K562 (cell line): ENCODE measurements around the gene PELI2. TPM values are rescaled to one million over a fixed set of nuclear protein-coding genes. Genes with fewer than 3 reads are reported as not detected.

Source experiments
- ATAC-seq: fragments of 200-7000 bp; cut with Tn5 transposase; 3 replicates; pipeline ENCODE4 v1.9.1; 2020; ENCODE audit warnings: moderate library complexity
- BruUV-seq: library from RNA; stranded (reverse); fragments of 400-500 nt; replicated peaks from 2 replicates; lab custom pipeline; 2021; lab: Mats Ljungman, UMichigan
- CTCF ChIA-PET: fragments of 300-600 bp; formaldehyde crosslinking; extraction: SDS; loops from one replicate; lab custom pipeline; 2021; ENCODE audit warnings: low intra/inter-chr PET ratio; lab: Yijun Ruan, JAX
- POLR2A ChIA-PET: fragments of 300-600, 350-650 bp; sonication (Branson Sonifier 250); formaldehyde crosslinking; extraction: SDS; loops from one replicate; lab custom pipeline; 2021; ENCODE audit warnings: antibody characterized with exemption, inconsistent platforms; lab: Yijun Ruan, JAX
- DNase-seq, 4 experiments: peaks; one replicate each; pipeline versions ENCODE4 v3.0.0 to v3.0.0-alpha.2; 2011 to 2018; ENCODE audit warnings: low spot score in 3 of 4, mixed read lengths in 3 of 4; ENCODE audit errors: extremely low read depth in 1 of 4
- FAIRE-seq: peaks from 2 replicates; lab custom pipeline; 2011; peaks lifted over from hg19 to GRCh38; lab: Jason Lieb, UNC
- H2AFZ ChIP-seq: 2 replicates; pipeline ENCODE4 v1.6.0; 2011; ENCODE audit warnings: low read depth, low read length, control low read depth, inconsistent platforms
- H3K27ac ChIP-seq: fragments of 200-600 bp; 3 replicates; pipeline ENCODE4 v1.8.0; 2011; ENCODE audit warnings: low read depth, mild to moderate bottlenecking, control low read depth, inconsistent platforms, low read length, moderate library complexity, mixed read lengths; ENCODE audit errors: extremely low read depth
- H3K27me3 ChIP-seq, 2 experiments: fragments of 300-600 bp in 1 of 2; 2 replicates in 1 of 2; 3 replicates in 1 of 2; pipeline versions ENCODE4 v1.6.0 to v1.8.0; 2011; ENCODE audit warnings: inconsistent platforms in 2 of 2, low read length in 2 of 2, mild to moderate bottlenecking in 1 of 2, mixed read lengths in 1 of 2, moderate library complexity in 1 of 2; ENCODE audit not compliant: control insufficient read depth in 2 of 2, insufficient read depth in 2 of 2
- H3K36me3 ChIP-seq: fragments of 300-600 bp; 3 replicates; pipeline ENCODE4 v1.8.0; 2011; ENCODE audit warnings: mild to moderate bottlenecking, low read length, inconsistent platforms; ENCODE audit not compliant: control insufficient read depth, insufficient read depth
- H3K4me1 ChIP-seq, 2 experiments: fragments of 200-600 bp in 1 of 2; replicated peaks in 1 of 2; 2 replicates in 1 of 2; 3 replicates in 1 of 2; pipeline versions ENCODE4 v1.5.1 to v1.8.0; 2011; ENCODE audit warnings: inconsistent platforms in 2 of 2, low read length in 2 of 2, mild to moderate bottlenecking in 1 of 2, mixed read lengths in 1 of 2, moderate library complexity in 1 of 2; ENCODE audit not compliant: control insufficient read depth in 2 of 2, insufficient read depth in 2 of 2
- H3K4me2 ChIP-seq: 2 replicates; pipeline ENCODE4 v1.6.1; 2011; ENCODE audit warnings: low read length, control low read depth, inconsistent platforms, mixed read lengths; ENCODE audit not compliant: insufficient read depth
- H3K4me3 ChIP-seq: fragments of 200-600 bp; sonication (generic), shearing (Covaris generic); 2 replicates; pipeline ENCODE4 v1.5.1; 2016; ENCODE audit warnings: control low read depth, inconsistent platforms
- H3K79me2 ChIP-seq: fragments of 200-600 bp; 3 replicates; pipeline ENCODE4 v1.8.0; 2011; ENCODE audit warnings: low read length, inconsistent platforms; ENCODE audit not compliant: control insufficient read depth, insufficient read depth
- H3K9ac ChIP-seq, 2 experiments: 2 replicates each; pipeline versions ENCODE4 v1.6.0 to v1.6.1; 2011; ENCODE audit warnings: low read depth in 2 of 2, low read length in 2 of 2, control low read depth in 1 of 2, inconsistent platforms in 1 of 2, mild to moderate bottlenecking in 1 of 2, mixed read lengths in 1 of 2; ENCODE audit not compliant: insufficient read depth in 1 of 2
- H3K9me1 ChIP-seq: one replicate; pipeline ENCODE4 v1.6.0; 2011; ENCODE audit warnings: inconsistent platforms, mild to moderate bottlenecking, low read length, moderate library complexity; ENCODE audit not compliant: control insufficient read depth, insufficient read depth
- H3K9me3 ChIP-seq: replicated peaks from 2 replicates; pipeline ENCODE4 v1.5.1; 2011; ENCODE audit warnings: low read depth, low read length, inconsistent platforms; ENCODE audit not compliant: control insufficient read depth, insufficient read depth
- H4K20me1 ChIP-seq: replicated peaks from 2 replicates; pipeline ENCODE4 v1.6.1; 2011; ENCODE audit warnings: low read length, inconsistent platforms, mixed read lengths; ENCODE audit not compliant: control insufficient read depth, insufficient read depth
- ELK1 ChIP-seq: sonication (generic); formaldehyde crosslinking; IDR thresholded peaks from 2 replicates; pipeline ENCODE4 v1.8.1; 2022; ENCODE audit warnings: missing genetic modification reagents
- IFI16 ChIP-seq: fragments of 250-450 bp; sonication (Bioruptor Pico); IDR thresholded peaks from 2 replicates; pipeline ENCODE4 v2.1.2; 2022; ENCODE audit warnings: mild to moderate bottlenecking, inconsistent platforms
- LEF1 ChIP-seq: fragments of 450-650 bp; IDR thresholded peaks from 2 replicates; pipeline ENCODE4 v1.6.1; 2016; ENCODE audit warnings: mild to moderate bottlenecking
- MYC ChIP-seq, 2 experiments: fragments of 250-450 bp in 1 of 2; sonication (Bioruptor Pico) in 1 of 2; IDR thresholded peaks; 2 replicates each; pipeline versions ENCODE4 v1.5.1 to v1.6.1; 2012 to 2021; ENCODE audit warnings: low read depth in 2 of 2, borderline replicate concordance in 1 of 2, improper control_type of control experiment in 1 of 2, low read length in 1 of 2, mild to moderate bottlenecking in 1 of 2, moderate library complexity in 1 of 2
- SMAD3 ChIP-seq: fragments of 450-650 bp; formaldehyde crosslinking; conservative IDR thresholded peaks from 2 replicates; pipeline ENCODE4 v1.4.0; 2020; ENCODE audit warnings: mild to moderate bottlenecking
- TGIF2 ChIP-seq: sonication (generic); formaldehyde crosslinking; IDR thresholded peaks from 2 replicates; pipeline ENCODE4 v1.8.1; 2022; ENCODE audit warnings: mild to moderate bottlenecking, missing genetic modification reagents, moderate library complexity
- ZNF75A ChIP-seq: fragments of 450-650 bp; formaldehyde crosslinking; IDR thresholded peaks from 2 replicates; pipeline ENCODE4 v1.4.0; 2020; ENCODE audit warnings: mild to moderate bottlenecking
- WGBS: fragments of 100-300 bp; shearing (Covaris generic); methylation state at CpG from one replicate; pipeline ENCODE4 v1.1.6; 2016; ENCODE audit warnings: low coverage, mixed read lengths; ENCODE audit not compliant: insufficient coverage; ENCODE audit errors: missing lambda C conversion rate; 5-methylcytosine and 5-hydroxymethylcytosine counted together
- in situ Hi-C: fragments of 300-500 bp; cut with MboI; formaldehyde crosslinking; loops from 4 replicates; pipeline ENCODE4 v1.15.0; 2018; ENCODE audit warnings: inconsistent platforms, mixed read lengths
- intact Hi-C: fragments of 100-400 bp; cut with micrococcal nuclease; formaldehyde crosslinking; loops from 2 replicates; pipeline ENCODE4 v1.14.2; 2022
- polyA plus RNA-seq, 8 experiments: library from polyadenylated mRNA; depleted of rRNA in 4 of 8; stranded (reverse) in 5 of 8; unstranded in 3 of 8; fragments of >200 nt; fragmentation: Nextera tagmentation in 2 of 8; fragmentation: Illumina TruSeq in 1 of 8; extraction: Ambion mirVana in 2 of 8; extraction: Trizol in 1 of 8; gene quantifications; 2 replicates each; pipeline versions ENCODE4 v1.2.1 to v1.2.3, GENCODE V29; 2011 to 2014; ENCODE audit warnings: inconsistent platforms in 1 of 8, missing spikeins in 1 of 8
- total RNA-seq, 7 experiments: library from RNA; depleted of rRNA in 6 of 7; stranded (reverse); fragments of >200 nt in 6 of 7; fragmentation: Illumina TruSeq in 2 of 7; extraction: Trizol in 2 of 7; gene quantifications; 2 replicates each; pipeline versions ENCODE4 v1.2.1 to v1.2.3, GENCODE V29; 2011 to 2021; ENCODE audit warnings: low replicate concordance in 1 of 7
- TF ChIP-seq, protein P1 (sequence below): fragments of 200-800 bp; sonication (Bioruptor generic); IDR thresholded peaks from 2 replicates; pipeline ENCODE4 v1.6.1; 2017; ENCODE audit warnings: missing genetic modification characterization, missing compliant biosample characterization

PELI2 gene
- total and polyA plus RNA-seq, 9 of the 15 experiments (the other 6 are each of a cell fraction or from before 2014, with no cell fraction given): 0.20 to 1.5 (median 0.44) TPM

DNA sequence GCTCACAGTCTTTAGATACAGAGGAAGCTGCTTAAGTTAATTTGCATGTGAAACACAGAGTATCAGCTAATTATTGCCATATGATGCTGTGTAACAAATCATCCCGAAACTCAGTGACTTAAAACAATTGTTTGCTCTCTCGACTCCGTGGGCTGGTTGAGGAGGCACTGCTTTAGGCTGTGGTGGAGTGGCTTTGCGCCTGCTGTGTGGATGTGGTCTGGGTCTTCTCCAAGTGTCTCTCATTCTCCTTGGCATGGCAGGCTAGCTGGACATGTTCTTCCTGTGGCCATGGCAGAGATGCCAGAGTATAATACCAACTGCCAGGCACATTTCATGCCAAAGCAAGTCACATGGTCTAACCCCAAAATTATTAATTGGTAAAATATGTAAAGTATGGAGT is 40.9 kb downstream of the PELI2 start:
- H4K20me1 ChIP-seq: no peaks in the 10 kb centered on the region
- intact Hi-C loops: no loop called here

GRCh38 chr14:56160088-56160487 is 41.9 kb downstream of the PELI2 start:
- no peak for ATAC-seq
- H3K9me3 ChIP-seq: no peaks in the 10 kb centered on the region
- H3K79me2 ChIP-seq: no peaks in the 10 kb centered on the region
- ChIA-PET CTCF (no interaction called here), POLR2A (no interaction called here)
- no peaks in the 10 kb centered on the region for H4K20me1 ChIP-seq
- DNase-seq: no peak
- H3K9ac ChIP-seq: no peak overlapping the region
- intact Hi-C loops (no loop called here), in situ Hi-C loops (no loop called here)
- H2AFZ ChIP-seq: no peak overlapping the region
- WGBS: 0% methylated on average over 1 of the region's 2 CpGs
- H3K4me1 ChIP-seq: no peaks in the 10 kb centered on the region
- no peak overlapping the region for H3K4me2 ChIP-seq
- no peaks in the 10 kb centered on the region; a peak in 1 of 5 replicates for H3K27me3 ChIP-seq
- H3K27ac ChIP-seq: no peak overlapping the region
- no peaks in the 10 kb centered on the region for H3K9me1 ChIP-seq
- FAIRE-seq: no peak
- no TSS peak for BruUV-seq
- H3K36me3 ChIP-seq: no peaks in the 10 kb centered on the region
- no peak overlapping the region for H3K4me3 ChIP-seq
- no peak for TF ChIP-seq MYC (IDR thresholded peaks at IDR 0.05; ENCODE audit: low read depth, low read length)
- no peak for TF ChIP-seq MYC (CRISPR knock-in tag; IDR thresholded peaks at IDR 0.05; ENCODE audit: borderline replicate concordance, low read depth)
- TF ChIP-seq TGIF2 (CRISPR knock-in tag): no peak
- no peak for TF ChIP-seq ELK1 (CRISPR knock-in tag)
- no peak for TF ChIP-seq ZNF75A
- TF ChIP-seq, protein P1, sequence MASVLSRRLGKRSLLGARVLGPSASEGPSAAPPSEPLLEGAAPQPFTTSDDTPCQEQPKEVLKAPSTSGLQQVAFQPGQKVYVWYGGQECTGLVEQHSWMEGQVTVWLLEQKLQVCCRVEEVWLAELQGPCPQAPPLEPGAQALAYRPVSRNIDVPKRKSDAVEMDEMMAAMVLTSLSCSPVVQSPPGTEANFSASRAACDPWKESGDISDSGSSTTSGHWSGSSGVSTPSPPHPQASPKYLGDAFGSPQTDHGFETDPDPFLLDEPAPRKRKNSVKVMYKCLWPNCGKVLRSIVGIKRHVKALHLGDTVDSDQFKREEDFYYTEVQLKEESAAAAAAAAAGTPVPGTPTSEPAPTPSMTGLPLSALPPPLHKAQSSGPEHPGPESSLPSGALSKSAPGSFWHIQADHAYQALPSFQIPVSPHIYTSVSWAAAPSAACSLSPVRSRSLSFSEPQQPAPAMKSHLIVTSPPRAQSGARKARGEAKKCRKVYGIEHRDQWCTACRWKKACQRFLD (CRISPR knock-in tag): no peak

More for the DNA sequence above, 40.9 kb downstream of the PELI2 start:
- ChIA-PET CTCF (no interaction called here), POLR2A (no interaction called here)
- Histone ChIP-seq H3K27ac (no peak overlapping the region), H3K9me1 (no peaks in the 10 kb centered on the region), H3K4me1 (no peaks in the 10 kb centered on the region), H2AFZ (no peak overlapping the region), H3K9ac (no peak overlapping the region), H3K9me3 (no peaks in the 10 kb centered on the region), H3K4me3 (no peak overlapping the region), H3K27me3 (no peaks in the 10 kb centered on the region; a peak in 1 of 5 replicates), H3K79me2 (no peaks in the 10 kb centered on the region)
- in situ Hi-C loops: no loop called here
- DNase-seq: no peak
- no TSS peak for BruUV-seq
- no peak for FAIRE-seq
- WGBS: 0% methylated on average over 1 of the region's 4 CpGs
- TF ChIP-seq IFI16 (CRISPR knock-in tag) (no peak), SMAD3 (no peak), LEF1 (no peak)
- TF ChIP-seq, all 486 proteins: peak for 0
- Histone ChIP-seq H3K36me3 (no peaks in the 10 kb centered on the region), H3K4me2 (no peak overlapping the region)
- ATAC-seq: no peak
